HEK293 (cell line): ENCODE measurements around the gene FAM167B.
A peak's percentile ranks its signal among the peaks of the same experiment; 100 is the strongest.

Source experiments
- AEBP2 ChIP-seq: fragments of 450-650 bp; formaldehyde crosslinking; IDR thresholded peaks from 2 replicates; pipeline ENCODE4 v1.5.1; 2016; ENCODE audit warnings: missing biosample characterization, missing genetic modification characterization, borderline replicate concordance
- EGR2 ChIP-seq: fragments of 450-650 bp; formaldehyde crosslinking; IDR thresholded peaks from 2 replicates; pipeline ENCODE4 v1.5.1; 2016; ENCODE audit warnings: low read depth, missing biosample characterization, missing genetic modification characterization
- GLIS1 ChIP-seq: fragments of 450-650 bp; formaldehyde crosslinking; IDR thresholded peaks from 2 replicates; pipeline ENCODE4 v1.5.1; 2016; ENCODE audit warnings: missing biosample characterization, missing genetic modification characterization
- IKZF3 ChIP-seq: fragments of 450-650 bp; IDR thresholded peaks from 2 replicates; pipeline ENCODE4 v1.5.0; 2018; ENCODE audit warnings: missing biosample characterization, mild to moderate bottlenecking, missing genetic modification characterization, moderate library complexity
- KLF16 ChIP-seq: fragments of 450-650 bp; formaldehyde crosslinking; IDR thresholded peaks from 2 replicates; pipeline ENCODE4 v1.5.1; 2017; ENCODE audit warnings: missing biosample characterization, missing genetic modification characterization
- KLF17 ChIP-seq: fragments of 450-650 bp; formaldehyde crosslinking; IDR thresholded peaks from 2 replicates; pipeline ENCODE4 v1.5.1; 2016; ENCODE audit warnings: missing biosample characterization, missing genetic modification characterization
- KLF8 ChIP-seq: fragments of 450-650 bp; formaldehyde crosslinking; IDR thresholded peaks from 2 replicates; pipeline ENCODE4 v1.5.1; 2016; ENCODE audit warnings: missing biosample characterization, missing genetic modification characterization
- KLF9 ChIP-seq: fragments of 450-650 bp; formaldehyde crosslinking; IDR thresholded peaks from 2 replicates; pipeline ENCODE4 v1.5.1; 2016; ENCODE audit warnings: missing biosample characterization, missing genetic modification characterization, low read depth
- SP7 ChIP-seq: fragments of 450-650 bp; formaldehyde crosslinking; IDR thresholded peaks from 2 replicates; pipeline ENCODE4 v1.5.1; 2016; ENCODE audit warnings: missing biosample characterization, missing genetic modification characterization
- ZBTB17 ChIP-seq: fragments of 450-650 bp; formaldehyde crosslinking; IDR thresholded peaks from 2 replicates; pipeline ENCODE4 v1.5.1; 2016; ENCODE audit warnings: missing biosample characterization, missing genetic modification characterization
- ZBTB8A ChIP-seq: fragments of 450-650 bp; formaldehyde crosslinking; IDR thresholded peaks from 2 replicates; pipeline ENCODE4 v1.5.1; 2016; ENCODE audit warnings: missing biosample characterization, missing genetic modification characterization
- ZNF274 ChIP-seq, 2 experiments: fragments of 200-500 bp in 1 of 2; fragments of 450-650 bp in 1 of 2; sonication (Bioruptor generic) in 1 of 2; formaldehyde crosslinking in 1 of 2; IDR thresholded peaks; 2 replicates each; pipeline versions ENCODE4 v1.5.1 to v1.6.1; 2014 to 2016; ENCODE audit warnings: borderline replicate concordance in 1 of 2, inconsistent platforms in 1 of 2, low read length in 1 of 2, missing biosample characterization in 1 of 2, missing genetic modification characterization in 1 of 2
- ZNF341 ChIP-seq: fragments of 450-650 bp; formaldehyde crosslinking; IDR thresholded peaks from 2 replicates; pipeline ENCODE4; 2016; ENCODE audit warnings: low read depth, missing biosample characterization, missing genetic modification characterization
- ZNF362 ChIP-seq: fragments of 450-650 bp; formaldehyde crosslinking; IDR thresholded peaks from 2 replicates; pipeline ENCODE4 v1.5.1; 2016; ENCODE audit warnings: missing biosample characterization, missing genetic modification characterization
- ZNF518A ChIP-seq: fragments of 450-650 bp; formaldehyde crosslinking; conservative IDR thresholded peaks from 2 replicates; pipeline ENCODE4 v1.5.1; 2016; ENCODE audit warnings: low read depth, missing biosample characterization, missing genetic modification characterization
- ZNF530 ChIP-seq: fragments of 450-650 bp; formaldehyde crosslinking; IDR thresholded peaks from 2 replicates; pipeline ENCODE4 v1.5.1; 2016; ENCODE audit warnings: low read depth, missing biosample characterization, missing genetic modification characterization
- ZNF555 ChIP-seq: fragments of 450-650 bp; formaldehyde crosslinking; conservative IDR thresholded peaks from 2 replicates; pipeline ENCODE4 v1.5.1; 2017; ENCODE audit warnings: missing biosample characterization, mild to moderate bottlenecking, missing genetic modification characterization, inconsistent platforms
- ZNF560 ChIP-seq: fragments of 450-650 bp; formaldehyde crosslinking; IDR thresholded peaks from 2 replicates; pipeline ENCODE4 v1.5.1; 2017; ENCODE audit warnings: missing biosample characterization, missing genetic modification characterization, borderline replicate concordance
- ZNF585B ChIP-seq: fragments of 450-650 bp; formaldehyde crosslinking; IDR thresholded peaks from 2 replicates; pipeline ENCODE4 v1.5.1; 2016; ENCODE audit warnings: missing biosample characterization, missing genetic modification characterization
- ZNF600 ChIP-seq: fragments of 450-650 bp; formaldehyde crosslinking; IDR thresholded peaks from 2 replicates; pipeline ENCODE4 v1.5.1; 2016; ENCODE audit warnings: missing biosample characterization, missing genetic modification characterization
- ZNF670 ChIP-seq: fragments of 450-650 bp; formaldehyde crosslinking; IDR thresholded peaks from 2 replicates; pipeline ENCODE4 v1.5.1; 2016; ENCODE audit warnings: missing biosample characterization, missing genetic modification characterization, low read depth
- ZNF692 ChIP-seq: fragments of 450-650 bp; formaldehyde crosslinking; IDR thresholded peaks from 2 replicates; pipeline ENCODE4 v1.5.1; 2016; ENCODE audit warnings: missing biosample characterization, missing genetic modification characterization
- ZNF76 ChIP-seq: fragments of 450-650 bp; formaldehyde crosslinking; IDR thresholded peaks from 2 replicates; pipeline ENCODE4; 2016; ENCODE audit warnings: low read depth, missing biosample characterization, missing genetic modification characterization, borderline replicate concordance
- ZNF837 ChIP-seq: fragments of 450-650 bp; formaldehyde crosslinking; IDR thresholded peaks from 2 replicates; pipeline ENCODE4 v1.5.1; 2016; ENCODE audit warnings: missing biosample characterization, missing genetic modification characterization
- ZXDB ChIP-seq: fragments of 450-650 bp; formaldehyde crosslinking; IDR thresholded peaks from 2 replicates; pipeline ENCODE4 v1.5.1; 2016; ENCODE audit warnings: missing biosample characterization, missing genetic modification characterization
- TF ChIP-seq, protein P1 (sequence below): fragments of 450-650 bp; formaldehyde crosslinking; IDR thresholded peaks from 2 replicates; pipeline ENCODE4 v1.5.1; 2017; ENCODE audit warnings: missing biosample characterization, missing genetic modification characterization

FAM167B gene

GRCh38 chr1:32221980-32222755, 24.9 kb upstream of the FAM167B start, which contains the start of the genes EIF3I and TMEM234 (continued):
- TF ChIP-seq, protein P1, sequence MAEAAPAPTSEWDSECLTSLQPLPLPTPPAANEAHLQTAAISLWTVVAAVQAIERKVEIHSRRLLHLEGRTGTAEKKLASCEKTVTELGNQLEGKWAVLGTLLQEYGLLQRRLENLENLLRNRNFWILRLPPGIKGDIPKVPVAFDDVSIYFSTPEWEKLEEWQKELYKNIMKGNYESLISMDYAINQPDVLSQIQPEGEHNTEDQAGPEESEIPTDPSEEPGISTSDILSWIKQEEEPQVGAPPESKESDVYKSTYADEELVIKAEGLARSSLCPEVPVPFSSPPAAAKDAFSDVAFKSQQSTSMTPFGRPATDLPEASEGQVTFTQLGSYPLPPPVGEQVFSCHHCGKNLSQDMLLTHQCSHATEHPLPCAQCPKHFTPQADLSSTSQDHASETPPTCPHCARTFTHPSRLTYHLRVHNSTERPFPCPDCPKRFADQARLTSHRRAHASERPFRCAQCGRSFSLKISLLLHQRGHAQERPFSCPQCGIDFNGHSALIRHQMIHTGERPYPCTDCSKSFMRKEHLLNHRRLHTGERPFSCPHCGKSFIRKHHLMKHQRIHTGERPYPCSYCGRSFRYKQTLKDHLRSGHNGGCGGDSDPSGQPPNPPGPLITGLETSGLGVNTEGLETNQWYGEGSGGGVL (tag by site-specific recombination): peak; percentile 21; the same call in 1 of the 2 replicates
- TF ChIP-seq ZNF600 (tag by site-specific recombination): no peak; the same call in 1 of the 2 replicates
- TF ChIP-seq KLF17 (tag by site-specific recombination): peak; percentile 13; the same call in 1 of the 2 replicates
- no peak for TF ChIP-seq ZNF555
- peak; percentile 85 for TF ChIP-seq KLF9 (tag by site-specific recombination)
- TF ChIP-seq ZXDB: peak; percentile 73
- peak; percentile 81 for TF ChIP-seq EGR2 (tag by site-specific recombination)
- TF ChIP-seq ZNF518A (tag by site-specific recombination): peak; percentile 97
- TF ChIP-seq ZNF274 (IDR thresholded peaks at IDR 0.05; ENCODE audit: low read length): no peak
- TF ChIP-seq ZNF274 (tag by site-specific recombination; IDR thresholded peaks at IDR 0.05; ENCODE audit: borderline replicate concordance): no peak
- no peak for TF ChIP-seq ZNF530
- no peak for TF ChIP-seq ZNF670
- TF ChIP-seq ZBTB8A: no peak
- TF ChIP-seq ZNF341: peak; percentile 44; the same call in 1 of the 2 replicates
- no peak for TF ChIP-seq ZNF837 (tag by site-specific recombination)
- TF ChIP-seq ZNF362 (tag by site-specific recombination): no peak
- TF ChIP-seq ZNF692: 0 out of 2 replicates have a peak, but pooled peaks have one; percentile 37
- peak; percentile 66; the same call in 1 of the 2 replicates for TF ChIP-seq ZNF76 (tag by site-specific recombination)
- peak; percentile 95; the same call in 1 of the 2 replicates for TF ChIP-seq KLF8
- 0 out of 2 replicates have a peak, but pooled peaks have one; percentile 26 for TF ChIP-seq SP7
- TF ChIP-seq KLF16 (tag by site-specific recombination): 0 out of 2 replicates have a peak, but pooled peaks have one; percentile 40
- peak; percentile 68 for TF ChIP-seq GLIS1 (tag by site-specific recombination)
- no peak for TF ChIP-seq ZNF585B (tag by site-specific recombination)
- TF ChIP-seq ZBTB17 (tag by site-specific recombination): 0 out of 2 replicates have a peak, but pooled peaks have one; percentile 28
- TF ChIP-seq IKZF3 (tag by site-specific recombination): no peak
- TF ChIP-seq ZNF560: no peak
- no peak for TF ChIP-seq AEBP2 (tag by site-specific recombination)
